ENCODE results near the gene PLIN4.

The PLIN4 gene

DNA sequence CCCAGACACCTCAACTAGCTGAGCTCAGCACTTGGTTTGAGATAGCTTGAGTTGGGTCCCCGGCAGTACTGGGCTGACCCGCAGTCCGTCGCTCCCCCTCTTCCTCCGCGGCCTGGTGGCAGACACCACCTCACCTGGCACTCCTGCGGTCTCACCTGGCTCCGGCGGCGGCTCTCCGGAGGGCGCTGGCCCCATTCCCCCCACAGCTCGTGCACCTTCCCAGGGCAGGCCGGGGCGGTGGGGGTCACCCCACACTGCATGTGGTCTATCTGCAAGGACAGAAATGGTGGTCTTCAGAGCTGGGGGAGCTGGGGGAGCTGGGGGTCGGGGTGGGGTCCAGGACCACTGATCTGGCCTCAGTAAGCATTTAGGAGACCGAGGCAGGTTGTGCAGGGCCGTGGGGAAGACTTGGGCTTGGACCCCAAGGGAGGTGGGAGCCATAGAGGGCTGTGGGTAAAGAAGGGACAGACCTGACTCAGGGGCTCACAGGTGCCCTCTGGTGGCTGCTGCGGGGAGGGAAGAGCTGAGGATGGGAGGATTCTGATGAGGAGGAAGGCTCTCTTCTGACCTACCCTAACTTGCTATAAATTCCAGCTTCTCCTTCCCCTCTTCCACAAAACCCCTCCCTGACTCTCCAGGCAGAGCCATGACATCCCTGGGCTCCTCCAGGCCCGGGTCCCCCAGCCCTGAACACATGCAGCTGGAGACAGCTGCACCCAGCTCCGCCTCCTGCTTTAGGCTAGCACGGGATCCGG, 6.7 kb upstream of the PLIN4 start:
- no peak for DNase-seq

- no peak for DNase-seq
Measured at GRCh38 chr19:4523306-4524110, 5.2 kb upstream of the PLIN4 start.

DNA sequence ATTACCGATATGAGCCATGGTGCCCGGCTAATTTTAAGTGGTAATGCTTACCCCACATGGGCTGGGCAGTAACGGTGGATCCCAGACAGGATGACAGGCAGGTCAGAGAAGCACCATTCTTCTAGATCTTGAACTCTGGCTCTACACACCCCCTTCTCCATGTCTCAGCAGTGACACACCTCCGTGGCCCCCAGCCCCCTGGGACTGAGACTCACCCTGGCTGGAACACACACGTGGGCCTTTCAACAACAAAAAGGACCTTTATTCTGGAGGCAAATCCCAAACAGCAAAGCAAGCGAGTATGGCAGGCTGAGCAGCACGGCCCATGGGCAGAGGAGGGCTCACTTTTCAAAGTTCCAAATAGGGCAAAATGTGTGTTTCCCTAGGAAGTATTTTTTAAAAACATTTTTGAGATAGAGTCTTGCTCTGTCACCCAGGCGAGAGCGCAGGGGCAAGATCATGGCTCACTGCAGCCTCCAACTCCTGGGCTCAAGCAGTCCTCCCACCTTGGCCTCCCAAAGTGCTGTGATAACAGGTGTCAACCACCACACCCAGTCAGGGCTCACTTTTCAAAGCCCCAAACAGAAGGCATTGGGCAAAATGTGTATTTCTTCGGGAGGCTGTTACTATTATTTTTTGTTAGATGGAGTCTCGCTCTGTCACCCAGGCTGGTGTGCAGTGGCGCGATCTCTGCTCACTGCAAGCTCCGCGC, 4.2 kb upstream of the PLIN4 start:
- no peak for DNase-seq

GRCh38 chr19:4521888-4522242, 3.6 kb upstream of the PLIN4 start:
- DNase-seq, result no peak

GRCh38 chr19:4521170-4521887, 3.0 kb upstream of the PLIN4 start:
- DNase-seq, result no peak

- no peak for DNase-seq
Measured at GRCh38 chr19:4519521-4520277, 1.4 kb upstream of the PLIN4 start.

- DNase-seq, result no peak
Measured at GRCh38 chr19:4519172-4519496, 848 bp upstream of the PLIN4 start.

- DNase-seq, result no peak
Measured at GRCh38 chr19:4517451-4518057, 732 bp downstream of the PLIN4 start.

- no peak for DNase-seq
Measured at GRCh38 chr19:4516939-4517300, 1.4 kb downstream of the PLIN4 start.

GRCh38 chr19:4516199-4516938, 1.9 kb downstream of the PLIN4 start:
- DNase-seq, result no peak

GRCh38 chr19:4515732-4516131, 2.6 kb downstream of the PLIN4 start:
- DNase-seq, result no peak

- no peak for DNase-seq
Measured at GRCh38 chr19:4513248-4513647, 5.0 kb downstream of the PLIN4 start.

DNA sequence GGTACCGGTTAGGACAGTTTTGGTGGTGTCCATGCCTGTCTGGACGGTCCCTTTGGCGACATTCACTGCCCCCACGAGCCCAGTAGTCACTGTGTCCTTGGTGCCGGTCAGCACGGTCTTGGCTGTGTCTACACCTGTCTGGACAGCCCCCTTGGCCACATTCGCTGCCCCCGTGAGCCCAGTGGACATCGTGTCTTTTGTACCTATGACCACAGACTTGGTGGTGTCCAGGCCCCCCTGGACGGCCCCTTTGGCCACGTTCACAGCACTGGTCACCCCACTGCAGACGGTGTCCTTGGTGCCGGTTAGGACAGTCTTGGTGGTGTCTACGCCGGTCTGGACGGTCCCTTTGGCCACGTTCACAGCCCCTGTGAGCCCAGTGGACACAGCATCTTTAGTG, 6.2 kb downstream of the PLIN4 start:
- no peak for DNase-seq

DNA sequence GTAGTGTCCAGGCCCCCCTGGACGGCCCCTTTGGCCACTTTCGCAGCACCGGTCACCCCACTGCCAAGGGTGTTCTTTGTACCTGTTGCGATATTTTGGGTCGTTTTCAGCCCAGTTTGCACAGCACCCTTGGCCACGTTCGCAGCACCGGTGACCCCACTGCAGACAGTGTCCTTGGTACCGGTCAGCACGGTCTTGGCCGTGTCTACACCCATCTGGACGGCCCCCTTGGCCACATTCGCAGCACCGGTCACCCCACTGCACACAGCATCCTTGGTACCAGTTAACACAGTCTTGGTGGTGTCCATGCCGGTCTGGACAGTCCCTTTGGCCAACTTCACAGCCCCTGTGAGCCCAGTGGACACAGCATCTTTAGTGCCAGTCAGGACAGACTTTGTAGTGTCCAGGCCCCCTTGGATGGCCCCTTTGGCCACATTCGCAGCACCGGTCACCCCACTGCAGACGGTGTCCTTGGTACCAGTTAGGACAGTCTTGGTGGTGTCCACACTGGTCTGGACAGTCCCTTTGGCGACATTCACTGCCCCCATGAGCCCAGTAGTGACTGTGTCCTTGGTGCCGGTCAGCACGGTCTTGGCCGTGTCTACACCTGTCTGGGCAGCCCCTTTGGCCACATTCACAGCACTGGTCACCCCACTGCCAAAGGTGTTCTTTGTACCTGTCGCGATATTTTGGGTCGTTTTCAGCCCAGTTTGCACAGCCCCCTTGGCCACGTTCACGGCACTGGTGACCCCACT, 6.8 kb downstream of the PLIN4 start:
- no peak for DNase-seq

GRCh38 chr19:4510435-4511255, 7.6 kb downstream of the PLIN4 start:
- DNase-seq, result no peak

GRCh38 chr19:4508698-4509097, 9.6 kb downstream of the PLIN4 start:
- DNase-seq, result no peak

- DNase-seq, result no peak
Measured at GRCh38 chr19:4507804-4508203, 10.5 kb downstream of the PLIN4 start.

DNA sequence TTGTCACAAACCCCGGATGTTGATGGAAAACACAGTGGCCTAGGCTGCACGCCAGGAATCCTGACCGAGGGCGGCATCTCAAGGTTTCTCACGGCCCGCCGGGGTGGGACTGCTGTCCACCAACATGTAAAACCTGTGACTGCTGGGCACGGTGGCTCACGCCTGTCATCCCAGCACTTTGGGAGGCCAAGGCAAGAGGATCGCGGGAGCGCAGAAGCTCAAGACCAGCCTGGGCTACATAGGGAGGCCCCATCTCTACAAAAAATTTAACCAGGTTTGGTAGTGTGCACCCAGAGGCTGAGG, 11.2 kb downstream of the PLIN4 start:
- DNase-seq, result no peak

DNA sequence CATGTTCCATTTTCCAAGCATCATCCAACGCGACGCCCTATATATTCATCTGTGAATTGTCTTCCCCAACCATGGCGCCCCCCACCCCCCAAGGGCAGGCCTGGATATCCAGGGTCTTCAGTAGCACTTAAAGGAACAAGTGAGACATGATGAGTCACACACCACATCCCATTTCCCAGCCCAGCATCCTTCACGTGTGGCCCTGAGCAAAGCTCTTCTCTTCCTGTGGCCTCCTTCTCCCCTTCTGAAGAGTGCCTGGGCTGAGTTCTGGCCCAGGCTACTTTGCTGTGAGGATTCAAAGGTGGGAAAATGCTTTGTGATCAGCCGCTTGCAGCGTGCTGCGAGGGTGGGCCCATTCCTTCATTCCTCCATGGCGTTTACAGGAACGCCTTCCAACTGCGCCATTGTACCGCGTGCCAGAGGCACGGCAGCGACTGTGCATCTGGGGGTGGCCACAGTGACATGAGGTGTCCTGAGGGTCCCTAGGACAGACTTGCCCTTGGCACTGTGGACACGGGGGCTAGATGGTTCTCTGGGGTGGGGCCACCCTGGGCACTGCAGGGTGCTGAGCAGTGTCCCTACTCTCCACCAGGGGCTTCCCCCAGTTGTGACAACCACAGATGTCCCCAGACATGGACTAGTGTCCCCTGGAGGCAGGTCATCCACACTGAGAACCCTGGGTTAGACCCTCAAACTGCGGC, 11.7 kb downstream of the PLIN4 start:
- DNase-seq, result no peak

Measured in NCI-H1048 (cell line).